Right atrium auricular region (tissue), 2 donors: Measurements from ENCODE around the gene DST. TPM values are rescaled to one million over a fixed set of nuclear protein-coding genes. Genes with fewer than 3 reads are reported as not detected.

Experiments used
- DNase-seq: peaks from one replicate; pipeline ENCODE4 v3.0.0-alpha.2; 2019; ENCODE audit warnings: low spot score
- H3K27ac ChIP-seq, 2 donors: fragments of 200-600 bp; sonication (generic); 1 replicate in 1 of 2; 2 replicates in 1 of 2; pipeline ENCODE4 v1.5.1; 2016 to 2019
- H3K27me3 ChIP-seq, 2 donors: fragments of 200-600 bp; sonication (generic); one replicate each; pipeline versions ENCODE4 v1.5.1 to v1.6.0; 2017 to 2019
- H3K36me3 ChIP-seq: fragments of 200-600 bp; sonication (generic); one replicate; pipeline ENCODE4 v1.5.1; 2016
- H3K4me1 ChIP-seq, 2 donors: fragments of 200-600 bp; sonication (generic); one replicate each; pipeline versions ENCODE4 v1.5.1 to v1.6.0; 2017 to 2019
- H3K4me3 ChIP-seq, 2 donors: fragments of 200-600 bp; sonication (generic); 1 replicate in 1 of 2; 2 replicates in 1 of 2; pipeline ENCODE4 v1.5.1; 2017 to 2019; ENCODE audit warnings: mild to moderate bottlenecking in 1 of 2, moderate library complexity in 1 of 2
- H3K9me3 ChIP-seq, 2 donors: fragments of 200-600 bp; sonication (generic); one replicate each; pipeline ENCODE4 v1.5.1; 2019
- CTCF ChIP-seq, 2 donors: fragments of 200-600 bp; sonication (generic); IDR thresholded peaks; one replicate each; pipeline ENCODE4 v1.5.1; 2019; ENCODE audit warnings: antibody characterized with exemption in 2 of 2
- total RNA-seq, 2 donors: library from RNA; depleted of rRNA; stranded (reverse); fragments of >200 nt; gene quantifications; one replicate each; pipeline ENCODE4 v1.1.0, GENCODE V29; 2016

DST gene
- total RNA-seq, 2 donors from 2014 or later: 257 to 285 TPM

DNA sequence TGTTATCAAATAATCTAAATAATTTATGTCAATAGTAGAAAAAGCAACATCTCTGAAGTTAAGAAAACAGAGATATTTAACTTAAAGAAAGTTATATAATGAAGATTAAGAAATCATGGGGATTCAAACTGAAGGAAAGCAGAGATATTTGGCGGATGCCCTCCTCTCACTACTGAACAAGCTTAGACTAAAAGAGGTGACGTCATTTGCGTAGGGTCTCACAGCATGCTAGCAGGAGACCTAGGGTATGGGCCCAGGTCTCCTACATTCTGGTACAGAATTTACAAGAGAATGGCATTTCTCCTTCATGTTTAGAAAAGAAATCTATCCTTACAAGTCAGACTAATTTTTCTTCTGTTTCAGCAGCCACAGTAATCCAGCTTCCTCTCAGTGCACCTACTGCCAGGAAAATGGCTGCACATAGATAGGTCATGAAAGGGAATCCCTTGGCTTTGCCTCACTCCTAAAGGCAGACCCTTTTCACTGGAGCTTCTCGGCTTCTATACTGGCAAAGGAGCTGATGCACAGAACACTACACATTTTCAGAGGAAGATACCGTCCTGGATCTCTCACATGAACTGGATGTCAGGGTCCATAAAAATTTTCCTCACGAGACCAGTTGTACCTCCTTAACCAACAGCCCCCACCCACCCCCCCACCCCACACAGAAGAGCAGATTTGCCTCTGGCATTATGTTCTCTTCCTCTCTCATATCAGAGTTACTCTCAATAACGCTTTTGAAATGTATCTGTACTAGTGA lies 41.8 kb upstream of the DST start:
- Histone ChIP-seq H3K36me3 (no peaks in the 10 kb centered on the region), H3K4me1 (peaks cover 0 to 52% of the 10 kb centered on the region in 2 donors), H3K9me3 (no peaks in the 10 kb centered on the region), H3K27ac (peak overlapping the region; percentile 79 to 89), H3K4me3 (no peak overlapping the region), H3K27me3 (no peaks in the 10 kb centered on the region)
- no peak for TF ChIP-seq CTCF (IDR thresholded peaks at IDR 0.05)
- DNase-seq: no peak

- Histone ChIP-seq H3K27ac (peak overlapping the region; percentile 79 to 89), H3K9me3 (no peaks in the 10 kb centered on the region), H3K36me3 (no peaks in the 10 kb centered on the region), H3K4me1 (peaks cover 0 to 45% of the 10 kb centered on the region in 2 donors), H3K27me3 (no peaks in the 10 kb centered on the region), H3K4me3 (no peak overlapping the region)
- peak; percentile 68 for DNase-seq
- TF ChIP-seq CTCF (IDR thresholded peaks at IDR 0.05): no peak
Observed at GRCh38 chr6:56683882-56684281, 41.2 kb upstream of the DST start.

- no peak for DNase-seq
- Histone ChIP-seq H3K27me3 (no peaks in the 10 kb centered on the region), H3K4me3 (no peak overlapping the region), H3K36me3 (no peaks in the 10 kb centered on the region), H3K9me3 (no peaks in the 10 kb centered on the region), H3K27ac (peak overlapping the region; percentile 74 to 89), H3K4me1 (peaks cover 0 to 40% of the 10 kb centered on the region in 2 donors)
- no peak for TF ChIP-seq CTCF (IDR thresholded peaks at IDR 0.05)
Observed at GRCh38 chr6:56682635-56683034, 39.9 kb upstream of the DST start.

- Histone ChIP-seq H3K27ac (peak overlapping the region; percentile 28 to 58), H3K4me3 (no peak overlapping the region), H3K27me3 (no peaks in the 10 kb centered on the region), H3K4me1 (peaks cover 0 to 12% of the 10 kb centered on the region in 2 donors), H3K9me3 (no peaks in the 10 kb centered on the region), H3K36me3 (no peaks in the 10 kb centered on the region)
- TF ChIP-seq CTCF (IDR thresholded peaks at IDR 0.05): no peak
- no peak for DNase-seq
Observed at GRCh38 chr6:56677559-56677958, 34.9 kb upstream of the DST start.

DNA sequence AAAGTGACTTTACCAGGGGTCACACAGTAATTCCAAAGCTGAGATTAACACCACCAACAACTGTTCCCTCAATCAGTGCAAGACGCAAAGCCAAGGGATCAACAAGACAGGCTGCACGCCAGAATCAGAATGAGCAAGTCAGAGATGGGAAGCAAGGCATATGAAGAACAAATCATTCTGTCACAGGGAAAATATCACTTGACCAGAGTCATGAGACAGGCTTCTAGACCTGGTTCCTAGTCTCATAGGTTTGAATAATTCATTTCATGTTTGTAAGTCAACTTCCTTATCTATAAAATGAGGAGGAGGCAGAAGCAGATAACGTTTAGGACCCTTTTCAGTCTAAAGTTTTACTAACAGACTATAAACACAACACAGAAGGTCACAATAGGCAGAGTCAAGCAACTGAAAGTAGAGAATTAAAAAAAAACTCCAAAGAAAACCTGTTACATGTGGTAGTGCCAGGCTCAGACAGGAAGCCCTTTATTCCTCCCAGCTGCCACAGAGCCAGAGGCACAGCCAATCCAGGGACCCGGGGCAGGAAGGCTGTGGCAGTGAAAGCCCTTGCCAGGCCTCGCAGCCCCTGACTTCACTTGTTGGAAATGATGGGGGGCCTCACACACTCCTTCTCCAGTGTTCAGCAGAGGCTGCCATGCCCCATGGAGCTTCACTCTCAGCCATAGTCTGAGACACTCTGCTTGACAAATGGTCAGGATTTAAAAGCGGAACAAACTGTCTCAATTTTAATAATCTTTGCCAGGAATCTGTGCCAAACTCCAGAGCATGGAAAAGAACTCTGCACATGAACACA lies 29.2 kb upstream of the DST start:
- H3K27me3 ChIP-seq: no peaks in the 10 kb centered on the region
- no peak for DNase-seq
- no peak for TF ChIP-seq CTCF (IDR thresholded peaks at IDR 0.05)
- no peaks in the 10 kb centered on the region for H3K9me3 ChIP-seq
- H3K4me3 ChIP-seq: no peak overlapping the region
- H3K27ac ChIP-seq: peak overlapping the region; percentile 74 to 79
- H3K36me3 ChIP-seq: no peaks in the 10 kb centered on the region
- H3K4me1 ChIP-seq: peaks cover 0 to 34% of the 10 kb centered on the region in 2 donors
